ENCODE data around the gene PRLHR. TPM values are rescaled to one million over a fixed set of nuclear protein-coding genes. Genes with fewer than 3 reads are reported as not detected.
A peak's percentile ranks its signal among the peaks of the same experiment; 100 is the strongest.

PRLHR gene
- polyA plus RNA-seq, 3 donors = not detected

DNA sequence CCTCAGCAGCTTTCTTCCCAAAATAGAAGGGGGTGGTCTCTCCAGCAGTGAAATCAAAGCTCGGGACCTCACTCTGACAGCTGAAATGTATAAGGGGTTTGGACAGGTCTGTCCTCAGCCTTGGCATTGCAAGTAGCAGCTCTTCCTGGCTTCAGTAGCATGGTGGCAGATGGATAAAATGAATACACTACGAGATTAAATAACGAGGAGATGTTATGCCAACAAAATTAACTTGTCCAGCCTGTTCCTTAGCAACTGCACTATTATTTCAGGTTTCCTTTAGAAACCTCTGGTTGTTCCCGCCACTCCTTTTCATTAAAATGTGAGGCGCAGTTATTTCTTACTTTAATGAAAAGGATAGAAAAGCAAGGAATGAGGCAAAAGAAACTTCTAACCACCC lies 24.9 kb downstream of the PRLHR start:
- Histone ChIP-seq H3K27me3 (ENCODE audit: control insufficient read depth in 2 of 2, insufficient read depth in 2 of 2, low read length in 2 of 2) (no peaks in the 10 kb centered on the region), H3K4me2 (replicated peaks; ENCODE audit: extremely low read depth, low read length, poor library complexity, severe bottlenecking) (no peak overlapping the region), H3K79me2 (ENCODE audit: insufficient read depth, low read length) (no peaks in the 10 kb centered on the region), H3K4me3 (replicated peaks in 1 of 3; ENCODE audit: low read depth in 2 of 3, low read length in 3 of 3) (no peak overlapping the region), H3K9me3 (replicated peaks in 1 of 2; ENCODE audit: control insufficient read depth in 1 of 2, insufficient read depth in 1 of 2, low read length in 2 of 2) (no peaks in the 10 kb centered on the region), H3K4me1 (ENCODE audit: control insufficient read depth in 1 of 2, insufficient read depth in 2 of 2, low read length in 2 of 2) (no peaks in the 10 kb centered on the region), H3K9ac (ENCODE audit: insufficient read depth, low read length, poor library complexity, severe bottlenecking) (no peak overlapping the region), H4K20me1 (ENCODE audit: insufficient read depth, low read length) (no peaks in the 10 kb centered on the region), H3K36me3 (replicated peaks in 1 of 2; ENCODE audit: control insufficient read depth in 1 of 2, insufficient read depth in 2 of 2, low read length in 2 of 2) (no peaks in the 10 kb centered on the region), H3K27ac (ENCODE audit: low read depth in 1 of 2, low read length in 2 of 2) (no peak overlapping the region), H2AFZ (ENCODE audit: insufficient read depth, low read depth, low read length, poor library complexity, severe bottlenecking) (no peak overlapping the region)
- Mint-ChIP-seq H3K4me1 (peaks cover 4% of the 10 kb centered on the region), H3K9me3 (no peaks in the 10 kb centered on the region), H3K36me3 (no peaks in the 10 kb centered on the region), H3K4me3 (no peak overlapping the region), H3K27me3 (ENCODE audit: low read depth in 3 of 3) (peaks cover 8 to 18% (median 12%) of the 10 kb centered on the region in 3 donors), H3K27ac (peak overlapping the region in 1 of 7 donors; percentile 0)
- 80% methylated on average over 1 of the region's 5 CpGs for WGBS (ENCODE audit: insufficient coverage)
- TF ChIP-seq, protein P1, sequence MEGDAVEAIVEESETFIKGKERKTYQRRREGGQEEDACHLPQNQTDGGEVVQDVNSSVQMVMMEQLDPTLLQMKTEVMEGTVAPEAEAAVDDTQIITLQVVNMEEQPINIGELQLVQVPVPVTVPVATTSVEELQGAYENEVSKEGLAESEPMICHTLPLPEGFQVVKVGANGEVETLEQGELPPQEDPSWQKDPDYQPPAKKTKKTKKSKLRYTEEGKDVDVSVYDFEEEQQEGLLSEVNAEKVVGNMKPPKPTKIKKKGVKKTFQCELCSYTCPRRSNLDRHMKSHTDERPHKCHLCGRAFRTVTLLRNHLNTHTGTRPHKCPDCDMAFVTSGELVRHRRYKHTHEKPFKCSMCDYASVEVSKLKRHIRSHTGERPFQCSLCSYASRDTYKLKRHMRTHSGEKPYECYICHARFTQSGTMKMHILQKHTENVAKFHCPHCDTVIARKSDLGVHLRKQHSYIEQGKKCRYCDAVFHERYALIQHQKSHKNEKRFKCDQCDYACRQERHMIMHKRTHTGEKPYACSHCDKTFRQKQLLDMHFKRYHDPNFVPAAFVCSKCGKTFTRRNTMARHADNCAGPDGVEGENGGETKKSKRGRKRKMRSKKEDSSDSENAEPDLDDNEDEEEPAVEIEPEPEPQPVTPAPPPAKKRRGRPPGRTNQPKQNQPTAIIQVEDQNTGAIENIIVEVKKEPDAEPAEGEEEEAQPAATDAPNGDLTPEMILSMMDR (IDR thresholded peaks at IDR 0.05) = no peak
- intact Hi-C loops (cut with micrococcal nuclease) = no loop called here
- DNase-seq = no peak

DNA sequence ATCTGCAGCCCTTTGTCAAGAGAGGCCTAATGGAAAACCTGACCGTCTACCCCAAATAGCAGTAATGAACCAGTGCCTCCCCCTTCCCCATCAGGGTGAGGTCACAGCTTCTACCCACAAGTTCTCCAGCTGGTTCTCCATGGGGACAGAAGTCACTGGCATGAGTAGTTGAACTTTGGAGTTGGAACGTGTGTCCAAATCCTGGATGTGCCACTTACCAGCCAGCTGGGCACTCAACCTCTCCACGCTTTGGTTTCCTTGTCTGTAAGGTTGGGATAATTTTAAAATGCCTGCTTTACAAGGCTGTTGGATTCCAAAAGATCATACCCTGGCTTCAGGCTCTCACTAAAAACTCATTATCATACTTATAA lies 25.6 kb downstream of the PRLHR start:
- Histone ChIP-seq H4K20me1 (ENCODE audit: insufficient read depth, low read length) (no peaks in the 10 kb centered on the region), H3K4me2 (replicated peaks; ENCODE audit: extremely low read depth, low read length, poor library complexity, severe bottlenecking) (no peak overlapping the region), H3K27me3 (ENCODE audit: control insufficient read depth in 2 of 2, insufficient read depth in 2 of 2, low read length in 2 of 2) (no peaks in the 10 kb centered on the region), H3K36me3 (replicated peaks in 1 of 2; ENCODE audit: control insufficient read depth in 1 of 2, insufficient read depth in 2 of 2, low read length in 2 of 2) (no peaks in the 10 kb centered on the region), H3K27ac (ENCODE audit: low read depth in 1 of 2, low read length in 2 of 2) (no peak overlapping the region), H3K9me3 (replicated peaks in 1 of 2; ENCODE audit: control insufficient read depth in 1 of 2, insufficient read depth in 1 of 2, low read length in 2 of 2) (no peaks in the 10 kb centered on the region), H3K4me3 (replicated peaks in 1 of 3; ENCODE audit: low read depth in 2 of 3, low read length in 3 of 3) (no peak overlapping the region), H3K9ac (ENCODE audit: insufficient read depth, low read length, poor library complexity, severe bottlenecking) (no peak overlapping the region), H3K79me2 (ENCODE audit: insufficient read depth, low read length) (no peaks in the 10 kb centered on the region), H3K4me1 (ENCODE audit: control insufficient read depth in 1 of 2, insufficient read depth in 2 of 2, low read length in 2 of 2) (no peaks in the 10 kb centered on the region), H2AFZ (ENCODE audit: insufficient read depth, low read depth, low read length, poor library complexity, severe bottlenecking) (no peak overlapping the region)
- Mint-ChIP-seq H3K4me3 (no peak overlapping the region), H3K36me3 (no peaks in the 10 kb centered on the region), H3K9me3 (no peaks in the 10 kb centered on the region), H3K27ac (no peak overlapping the region), H3K27me3 (ENCODE audit: low read depth in 3 of 3) (peaks cover 9 to 18% (median 11%) of the 10 kb centered on the region in 3 donors), H3K4me1 (peaks cover 4% of the 10 kb centered on the region)
- 71% methylated on average over 1 of the region's 3 CpGs for WGBS (ENCODE audit: insufficient coverage)
- TF ChIP-seq, protein P1 (IDR thresholded peaks at IDR 0.05) = no peak
- DNase-seq = no peak
- intact Hi-C loops (cut with micrococcal nuclease) = loop anchor here (2.0 to 10.0 kb wide), 2 partner anchors 155 to 231 kb away; no protein-coding TSS in a partner anchor
